Measurements from ENCODE around the gene SNX1.

GRCh38 chr15:64146041-64146440 is 50.3 kb downstream of the SNX1 start:
- TF ChIP-seq, protein P1, sequence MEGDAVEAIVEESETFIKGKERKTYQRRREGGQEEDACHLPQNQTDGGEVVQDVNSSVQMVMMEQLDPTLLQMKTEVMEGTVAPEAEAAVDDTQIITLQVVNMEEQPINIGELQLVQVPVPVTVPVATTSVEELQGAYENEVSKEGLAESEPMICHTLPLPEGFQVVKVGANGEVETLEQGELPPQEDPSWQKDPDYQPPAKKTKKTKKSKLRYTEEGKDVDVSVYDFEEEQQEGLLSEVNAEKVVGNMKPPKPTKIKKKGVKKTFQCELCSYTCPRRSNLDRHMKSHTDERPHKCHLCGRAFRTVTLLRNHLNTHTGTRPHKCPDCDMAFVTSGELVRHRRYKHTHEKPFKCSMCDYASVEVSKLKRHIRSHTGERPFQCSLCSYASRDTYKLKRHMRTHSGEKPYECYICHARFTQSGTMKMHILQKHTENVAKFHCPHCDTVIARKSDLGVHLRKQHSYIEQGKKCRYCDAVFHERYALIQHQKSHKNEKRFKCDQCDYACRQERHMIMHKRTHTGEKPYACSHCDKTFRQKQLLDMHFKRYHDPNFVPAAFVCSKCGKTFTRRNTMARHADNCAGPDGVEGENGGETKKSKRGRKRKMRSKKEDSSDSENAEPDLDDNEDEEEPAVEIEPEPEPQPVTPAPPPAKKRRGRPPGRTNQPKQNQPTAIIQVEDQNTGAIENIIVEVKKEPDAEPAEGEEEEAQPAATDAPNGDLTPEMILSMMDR (conservative IDR thresholded peaks at IDR 0.05; ENCODE audit: low read length), result no peak
- TF ChIP-seq EZH2phosphoT487 (IDR thresholded peaks at IDR 0.05; ENCODE audit: borderline replicate concordance), result no peak

Data from Loucy (cell line).